Measurements from ENCODE around the gene INTS15.

GRCh38 chr7:6648066-6648814, 58.4 kb downstream of the INTS15 start:
- TF ChIP-seq, protein P1, sequence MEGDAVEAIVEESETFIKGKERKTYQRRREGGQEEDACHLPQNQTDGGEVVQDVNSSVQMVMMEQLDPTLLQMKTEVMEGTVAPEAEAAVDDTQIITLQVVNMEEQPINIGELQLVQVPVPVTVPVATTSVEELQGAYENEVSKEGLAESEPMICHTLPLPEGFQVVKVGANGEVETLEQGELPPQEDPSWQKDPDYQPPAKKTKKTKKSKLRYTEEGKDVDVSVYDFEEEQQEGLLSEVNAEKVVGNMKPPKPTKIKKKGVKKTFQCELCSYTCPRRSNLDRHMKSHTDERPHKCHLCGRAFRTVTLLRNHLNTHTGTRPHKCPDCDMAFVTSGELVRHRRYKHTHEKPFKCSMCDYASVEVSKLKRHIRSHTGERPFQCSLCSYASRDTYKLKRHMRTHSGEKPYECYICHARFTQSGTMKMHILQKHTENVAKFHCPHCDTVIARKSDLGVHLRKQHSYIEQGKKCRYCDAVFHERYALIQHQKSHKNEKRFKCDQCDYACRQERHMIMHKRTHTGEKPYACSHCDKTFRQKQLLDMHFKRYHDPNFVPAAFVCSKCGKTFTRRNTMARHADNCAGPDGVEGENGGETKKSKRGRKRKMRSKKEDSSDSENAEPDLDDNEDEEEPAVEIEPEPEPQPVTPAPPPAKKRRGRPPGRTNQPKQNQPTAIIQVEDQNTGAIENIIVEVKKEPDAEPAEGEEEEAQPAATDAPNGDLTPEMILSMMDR (IDR thresholded peaks at IDR 0.05; ENCODE audit: poor library complexity, severe bottlenecking): no peak
- no peak for TF ChIP-seq TAF1 (IDR thresholded peaks at IDR 0.05; ENCODE audit: low read depth)
- no peak for TF ChIP-seq POLR2AphosphoS5 (IDR thresholded peaks at IDR 0.05)
- TF ChIP-seq EZH2 (IDR thresholded peaks at IDR 0.05; ENCODE audit: borderline replicate concordance, insufficient read depth, low read length, poor library complexity, severe bottlenecking): no peak
